Measurements from ENCODE around the gene EPB41L4A.

Gene EPB41L4A

DNA sequence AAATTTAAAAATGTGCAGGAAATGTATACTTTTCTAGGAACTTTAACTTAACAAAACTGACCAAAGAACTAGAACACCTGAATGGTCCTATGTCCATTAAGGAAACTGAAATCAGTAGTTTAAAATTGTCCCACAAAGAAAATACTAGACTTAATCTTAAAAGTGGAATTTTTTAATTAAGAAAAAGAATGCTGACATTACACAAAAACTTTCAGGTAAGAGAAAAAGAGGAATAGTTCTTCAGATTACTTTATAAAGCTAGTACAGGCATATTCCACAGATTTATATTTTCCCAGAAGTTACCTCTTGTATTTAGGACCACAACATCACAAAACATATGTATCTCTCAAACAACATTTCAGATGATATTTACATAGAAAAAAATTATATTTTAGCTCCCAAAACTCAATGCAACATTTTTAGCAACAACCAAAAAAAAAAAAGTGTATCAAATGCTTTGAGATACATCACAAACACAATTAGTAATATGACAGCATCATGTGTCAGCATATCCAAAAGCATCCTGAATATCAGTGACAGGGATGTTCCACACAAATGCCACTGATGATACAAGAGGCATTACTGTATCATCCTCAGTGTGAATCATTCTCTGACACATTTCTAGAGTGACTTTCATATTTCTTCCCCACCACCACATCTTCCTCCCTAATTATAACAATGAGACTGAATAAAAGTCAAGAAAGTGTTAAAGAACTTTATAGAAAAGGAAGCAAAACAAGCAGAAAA, 264.0 kb downstream of the EPB41L4A start:
- H3K27me3 ChIP-seq (ENCODE audit: control insufficient read depth, insufficient read depth, low read length) = no peaks in the 10 kb centered on the region
- H3K9me3 ChIP-seq (ENCODE audit: control insufficient read depth, low read length) = no peaks in the 10 kb centered on the region
- no peak for TF ChIP-seq CTCF (IDR thresholded peaks at IDR 0.05)
- no peak overlapping the region for H3K9ac ChIP-seq
- H3K4me1 ChIP-seq = no peaks in the 10 kb centered on the region
- H3K4me2 ChIP-seq (ENCODE audit: low read length) = no peak overlapping the region
- no peaks in the 10 kb centered on the region for H3K79me2 ChIP-seq
- no peak overlapping the region for H3K27ac ChIP-seq
- H3K36me3 ChIP-seq (ENCODE audit: control insufficient read depth, insufficient read depth, low read length) = no peaks in the 10 kb centered on the region
- no peak overlapping the region for H2AFZ ChIP-seq
- no peak overlapping the region for H3K4me3 ChIP-seq (ENCODE audit: low read depth, low read length)

GRCh38 chr5:112149727-112150126, 269.4 kb downstream of the EPB41L4A start:
- no peaks in the 10 kb centered on the region for H3K27me3 ChIP-seq (ENCODE audit: control insufficient read depth, insufficient read depth, low read length)
- no peak for TF ChIP-seq CTCF (IDR thresholded peaks at IDR 0.05)
- no peak overlapping the region for H3K4me3 ChIP-seq (ENCODE audit: low read depth, low read length)
- H3K79me2 ChIP-seq = no peaks in the 10 kb centered on the region
- no peak overlapping the region for H3K27ac ChIP-seq
- no peaks in the 10 kb centered on the region for H3K9me3 ChIP-seq (ENCODE audit: control insufficient read depth, low read length)
- H3K9ac ChIP-seq = no peak overlapping the region
- no peak overlapping the region for H3K4me2 ChIP-seq (ENCODE audit: low read length)
- no peak overlapping the region for H2AFZ ChIP-seq
- H3K36me3 ChIP-seq (ENCODE audit: control insufficient read depth, insufficient read depth, low read length) = no peaks in the 10 kb centered on the region
- no peaks in the 10 kb centered on the region for H3K4me1 ChIP-seq

- no peaks in the 10 kb centered on the region for H3K79me2 ChIP-seq
- H3K9me3 ChIP-seq (ENCODE audit: control insufficient read depth, low read length) = no peaks in the 10 kb centered on the region
- no peak overlapping the region for H3K27ac ChIP-seq
- no peaks in the 10 kb centered on the region for H3K4me1 ChIP-seq
- no peak overlapping the region for H3K9ac ChIP-seq
- no peaks in the 10 kb centered on the region for H3K27me3 ChIP-seq (ENCODE audit: control insufficient read depth, insufficient read depth, low read length)
- no peak overlapping the region for H3K4me2 ChIP-seq (ENCODE audit: low read length)
- H2AFZ ChIP-seq = no peak overlapping the region
- no peaks in the 10 kb centered on the region for H3K36me3 ChIP-seq (ENCODE audit: control insufficient read depth, insufficient read depth, low read length)
- no peak overlapping the region for H3K4me3 ChIP-seq (ENCODE audit: low read depth, low read length)
- peak; percentile 93 for TF ChIP-seq CTCF (IDR thresholded peaks at IDR 0.05)
These were observed 272.5 kb downstream of the EPB41L4A start for GRCh38 chr5:112146323-112147226.

GRCh38 chr5:112143690-112144089, 275.4 kb downstream of the EPB41L4A start:
- no peaks in the 10 kb centered on the region for H3K27me3 ChIP-seq (ENCODE audit: control insufficient read depth, insufficient read depth, low read length)
- H3K79me2 ChIP-seq = no peaks in the 10 kb centered on the region
- no peak for TF ChIP-seq CTCF (IDR thresholded peaks at IDR 0.05)
- no peak overlapping the region for H3K4me3 ChIP-seq (ENCODE audit: low read depth, low read length)
- H3K4me2 ChIP-seq (ENCODE audit: low read length) = no peak overlapping the region
- no peaks in the 10 kb centered on the region for H3K9me3 ChIP-seq (ENCODE audit: control insufficient read depth, low read length)
- no peak overlapping the region for H2AFZ ChIP-seq
- no peak overlapping the region for H3K27ac ChIP-seq
- H3K36me3 ChIP-seq (ENCODE audit: control insufficient read depth, insufficient read depth, low read length) = no peaks in the 10 kb centered on the region
- no peak overlapping the region for H3K9ac ChIP-seq
- H3K4me1 ChIP-seq = no peaks in the 10 kb centered on the region

All from parathyroid adenoma (tissue), 2 donors.